Colonic mucosa (tissue), 4 donors: Measurements from ENCODE around the gene EPB41L5. TPM values are rescaled to one million over a fixed set of nuclear protein-coding genes. Genes with fewer than 3 reads are reported as not detected.

Experiments used
- DNase-seq: peaks from one replicate; pipeline ENCODE4 v3.0.0-alpha.2; 2020
- H3K27ac ChIP-seq: fragments of 200-600 bp; one replicate; pipeline ENCODE4 v1.8.0; 2021
- H3K27me3 ChIP-seq: fragments of 200-600 bp; one replicate; pipeline ENCODE4 v1.8.0; 2021
- H3K36me3 ChIP-seq: fragments of 200-600 bp; one replicate; pipeline ENCODE4 v1.8.0; 2021
- H3K4me1 ChIP-seq: fragments of 200-600 bp; one replicate; pipeline ENCODE4 v1.8.0; 2021; ENCODE audit warnings: mild to moderate bottlenecking
- H3K4me3 ChIP-seq: fragments of 200-600 bp; one replicate; pipeline ENCODE4 v1.8.0; 2021
- H3K9ac ChIP-seq, 2 donors: one replicate each; pipeline ENCODE4 v1.7.0; 2013; ENCODE audit warnings: control low read depth in 2 of 2, low read depth in 2 of 2, low read length in 2 of 2
- H3K9me3 ChIP-seq: fragments of 200-600 bp; one replicate; pipeline ENCODE4 v1.8.0; 2021
- intact Hi-C: fragments of 100-400 bp; cut with DNase I; formaldehyde crosslinking; loops from one replicate; pipeline ENCODE4 v1.14.1; 2022
- total RNA-seq, 2 donors: library from RNA; stranded (reverse); fragmentation: NEBNext Ultra II Directional in 1 of 2; extraction: Animal tissue kit (Norgen Biotek cat#: 25700) in 1 of 2; gene quantifications; one replicate each; pipeline ENCODE4 v1.2.1, GENCODE V29; 2021
- TF ChIP-seq, protein P1 (sequence below): fragments of 200-600 bp; IDR thresholded peaks from one replicate; pipeline ENCODE4 v1.8.0; 2022; ENCODE audit warnings: antibody characterized with exemption, mild to moderate bottlenecking
- donor health status: healthy.
- donor health status: DM: no; HTN: no; CAD: no.
- donor health status: DM: no; HTN: no; CAD: no.

The EPB41L5 gene
- total RNA-seq, 2 donors from 2014 or later: 21.6 to 36.0 TPM

- DNase-seq: no peak
- H3K27me3 ChIP-seq: no peaks in the 10 kb centered on the region
- TF ChIP-seq, protein P1, sequence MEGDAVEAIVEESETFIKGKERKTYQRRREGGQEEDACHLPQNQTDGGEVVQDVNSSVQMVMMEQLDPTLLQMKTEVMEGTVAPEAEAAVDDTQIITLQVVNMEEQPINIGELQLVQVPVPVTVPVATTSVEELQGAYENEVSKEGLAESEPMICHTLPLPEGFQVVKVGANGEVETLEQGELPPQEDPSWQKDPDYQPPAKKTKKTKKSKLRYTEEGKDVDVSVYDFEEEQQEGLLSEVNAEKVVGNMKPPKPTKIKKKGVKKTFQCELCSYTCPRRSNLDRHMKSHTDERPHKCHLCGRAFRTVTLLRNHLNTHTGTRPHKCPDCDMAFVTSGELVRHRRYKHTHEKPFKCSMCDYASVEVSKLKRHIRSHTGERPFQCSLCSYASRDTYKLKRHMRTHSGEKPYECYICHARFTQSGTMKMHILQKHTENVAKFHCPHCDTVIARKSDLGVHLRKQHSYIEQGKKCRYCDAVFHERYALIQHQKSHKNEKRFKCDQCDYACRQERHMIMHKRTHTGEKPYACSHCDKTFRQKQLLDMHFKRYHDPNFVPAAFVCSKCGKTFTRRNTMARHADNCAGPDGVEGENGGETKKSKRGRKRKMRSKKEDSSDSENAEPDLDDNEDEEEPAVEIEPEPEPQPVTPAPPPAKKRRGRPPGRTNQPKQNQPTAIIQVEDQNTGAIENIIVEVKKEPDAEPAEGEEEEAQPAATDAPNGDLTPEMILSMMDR: no peak
- intact Hi-C loops: no loop called here
- H3K9ac ChIP-seq: no peak overlapping the region
- H3K36me3 ChIP-seq: no peaks in the 10 kb centered on the region
- no peaks in the 10 kb centered on the region for H3K9me3 ChIP-seq
- H3K27ac ChIP-seq: no peak overlapping the region
- H3K4me3 ChIP-seq: no peak overlapping the region
- H3K4me1 ChIP-seq: no peaks in the 10 kb centered on the region
Measured at GRCh38 chr2:120140866-120141265, 128.0 kb downstream of the EPB41L5 start.

GRCh38 chr2:120141300-120142069 lies 128.6 kb downstream of the EPB41L5 start:
- H3K9ac ChIP-seq: no peak overlapping the region
- DNase-seq: no peak
- H3K27me3 ChIP-seq: no peaks in the 10 kb centered on the region
- TF ChIP-seq, protein P1: no peak
- H3K9me3 ChIP-seq: no peaks in the 10 kb centered on the region
- intact Hi-C loops: no loop called here
- H3K27ac ChIP-seq: no peak overlapping the region
- H3K4me1 ChIP-seq: no peaks in the 10 kb centered on the region
- no peak overlapping the region for H3K4me3 ChIP-seq
- H3K36me3 ChIP-seq: no peaks in the 10 kb centered on the region

DNA sequence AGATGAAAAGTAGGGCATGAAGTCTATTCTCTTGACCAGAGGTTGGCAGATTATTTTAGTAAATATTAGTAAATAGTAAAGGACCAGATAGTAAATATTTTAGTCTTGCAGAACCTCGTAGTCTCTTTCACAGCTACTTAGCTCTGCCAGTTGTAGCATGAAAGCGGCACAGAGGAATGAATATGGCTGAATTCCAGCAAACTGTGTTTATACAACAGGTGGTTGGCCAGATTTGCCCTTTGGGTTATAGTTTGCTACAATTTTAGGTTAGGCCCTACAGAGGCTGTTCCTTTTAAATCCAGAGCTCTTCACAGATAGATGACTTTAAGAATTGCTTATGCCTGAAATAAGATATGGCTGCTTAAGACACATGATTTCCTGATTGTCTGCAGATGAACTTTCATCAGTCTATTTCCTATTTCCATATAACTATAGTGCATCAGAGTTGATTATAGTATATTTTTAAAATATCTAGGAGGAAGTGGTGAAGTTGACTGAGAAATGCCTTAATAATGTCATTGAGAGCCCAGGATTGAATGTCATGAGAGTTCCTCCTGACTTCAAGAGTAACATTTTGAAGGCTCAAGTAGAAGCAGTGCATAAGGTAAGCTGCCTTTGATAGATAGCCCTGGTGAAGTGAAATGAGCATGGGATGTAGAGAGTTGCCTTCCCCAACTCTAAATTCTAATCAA lies 129.8 kb downstream of the EPB41L5 start:
- no peak overlapping the region for H3K27ac ChIP-seq
- intact Hi-C loops: no loop called here
- H3K9me3 ChIP-seq: no peaks in the 10 kb centered on the region
- H3K4me1 ChIP-seq: no peaks in the 10 kb centered on the region
- no peaks in the 10 kb centered on the region for H3K27me3 ChIP-seq
- no peaks in the 10 kb centered on the region for H3K36me3 ChIP-seq
- no peak for DNase-seq
- no peak overlapping the region for H3K4me3 ChIP-seq
- TF ChIP-seq, protein P1: no peak
- no peak overlapping the region for H3K9ac ChIP-seq

DNA sequence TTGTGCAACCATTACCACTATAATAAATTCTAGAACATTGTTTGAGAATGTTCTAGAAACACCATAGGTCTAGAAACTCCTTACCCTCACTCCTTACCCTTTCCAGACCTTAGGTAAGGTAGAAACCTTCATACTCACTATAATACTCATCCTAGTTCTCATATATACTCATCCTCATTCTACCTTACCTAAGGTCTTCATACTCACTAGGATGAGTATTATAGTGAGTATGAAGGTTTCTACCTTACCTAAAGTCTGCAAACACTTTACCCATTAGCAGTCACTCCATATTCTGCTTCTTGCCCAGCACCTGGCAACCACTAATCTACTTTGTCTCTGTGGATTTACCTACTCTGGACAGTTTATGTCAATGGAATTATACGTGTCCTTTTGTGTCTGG lies 135.4 kb downstream of the EPB41L5 start:
- H3K4me1 ChIP-seq: no peaks in the 10 kb centered on the region
- H3K9ac ChIP-seq: no peak overlapping the region
- intact Hi-C loops: no loop called here
- TF ChIP-seq, protein P1: no peak
- no peak for DNase-seq
- H3K9me3 ChIP-seq: no peaks in the 10 kb centered on the region
- H3K27ac ChIP-seq: no peak overlapping the region
- H3K27me3 ChIP-seq: no peaks in the 10 kb centered on the region
- H3K36me3 ChIP-seq: no peaks in the 10 kb centered on the region
- no peak overlapping the region for H3K4me3 ChIP-seq

- Histone ChIP-seq H3K27me3 (no peaks in the 10 kb centered on the region), H3K4me3 (no peak overlapping the region), H3K9me3 (no peaks in the 10 kb centered on the region), H3K36me3 (no peaks in the 10 kb centered on the region), H3K4me1 (no peaks in the 10 kb centered on the region), H3K27ac (no peak overlapping the region), H3K9ac (no peak overlapping the region)
- TF ChIP-seq, protein P1: no peak
- no peak for DNase-seq
- intact Hi-C loops: no loop called here
Measured at GRCh38 chr2:120148669-120149068, 135.8 kb downstream of the EPB41L5 start.
